Lung (tissue), 12 donors: Measurements from ENCODE around the gene CEMP1. TPM values are rescaled to one million over a fixed set of nuclear protein-coding genes. Genes with fewer than 3 reads are reported as not detected.

Experiments
- ATAC-seq: fragments of 200-7000 bp; cut with Tn5 transposase; one replicate; pipeline ENCODE4 v1.9.1; 2020; ENCODE audit warnings: moderate number of reproducible peaks; ENCODE audit not compliant: insufficient read depth, low FRiP score
- DNase-seq, 3 donors: peaks; one replicate each; pipeline ENCODE4 v3.0.0-alpha.2; 2013 to 2017
- H3K27ac ChIP-seq, 2 donors: one replicate each; pipeline ENCODE4 v1.5.1; 2013; ENCODE audit warnings: mild to moderate bottlenecking in 2 of 2, moderate library complexity in 2 of 2, control low read depth in 1 of 2, inconsistent platforms in 1 of 2, low read depth in 1 of 2, low read length in 1 of 2
- H3K27me3 ChIP-seq, 3 donors: one replicate each; pipeline ENCODE4 v1.5.1; 2013; ENCODE audit warnings: low read length in 2 of 3; ENCODE audit not compliant: control insufficient read depth in 3 of 3, insufficient read depth in 3 of 3
- H3K36me3 ChIP-seq, 4 donors: one replicate each; pipeline ENCODE4 v1.5.1; 2013; ENCODE audit warnings: low read length in 4 of 4, mild to moderate bottlenecking in 1 of 4, moderate library complexity in 1 of 4; ENCODE audit not compliant: control insufficient read depth in 4 of 4, insufficient read depth in 4 of 4
- H3K4me1 ChIP-seq, 5 donors: one replicate each; pipeline ENCODE4 v1.5.1; 2013; ENCODE audit warnings: low read length in 5 of 5, mild to moderate bottlenecking in 2 of 5, moderate library complexity in 1 of 5; ENCODE audit not compliant: control insufficient read depth in 5 of 5, insufficient read depth in 5 of 5
- H3K4me3 ChIP-seq: one replicate; pipeline ENCODE4 v1.5.1; 2013; ENCODE audit warnings: mild to moderate bottlenecking, control low read depth, moderate library complexity
- H3K9ac ChIP-seq, 2 donors: one replicate each; pipeline ENCODE4 v1.5.1; 2013; ENCODE audit warnings: low read length in 2 of 2, control low read depth in 1 of 2; ENCODE audit not compliant: insufficient read depth in 1 of 2
- H3K9me3 ChIP-seq, 4 donors: one replicate each; pipeline ENCODE4 v1.5.1; 2013; ENCODE audit warnings: low read length in 3 of 4, mild to moderate bottlenecking in 1 of 4, moderate library complexity in 1 of 4; ENCODE audit not compliant: control insufficient read depth in 4 of 4, insufficient read depth in 3 of 4
- CTCF ChIP-seq: IDR thresholded peaks from 2 replicates; pipeline ENCODE4 v1.5.1; 2012; ENCODE audit warnings: mild to moderate bottlenecking; ENCODE audit errors: control extremely low read depth, extremely low read depth
- WGBS, 2 donors: extraction: QIAGEN DNeasy Blood & Tissue Kit; methylation state at CpG; one replicate each; pipeline ENCODE4 v1.1.7; 2013; 5-methylcytosine and 5-hydroxymethylcytosine counted together
- polyA plus RNA-seq, 2 donors: library from polyadenylated mRNA; stranded (reverse); fragments of 200-250 nt; gene quantifications; one replicate each; pipeline ENCODE4 v1.2.1, GENCODE V29; 2013
- total RNA-seq, 2 donors: library from RNA; depleted of rRNA in 1 of 2; stranded (reverse); fragments of >200 nt in 1 of 2; gene quantifications; one replicate each; pipeline ENCODE4 v1.2.1, GENCODE V29; 2014 to 2021
- donor health status: control.
- donor health status: control.
- donor health status: Bipolar disorder and iron deficiency.
- donor health status: healthy.
- donor health status: DM: yes; HTN: yes; CAD: no.

The CEMP1 gene
- total and polyA plus RNA-seq, 4 donors, result 0.65 to 2.1 (median 1.4) TPM

GRCh38 chr16:2520097-2520783, 11.0 kb downstream of the CEMP1 start, which contains the start of gene AMDHD2:
Gene AMDHD2 (plus strand): TSS chr16:2520371. CDS start chr16:2520459, 88 bp downstream.
- Histone ChIP-seq H3K9me3 (no peaks in the 10 kb centered on the region), H3K36me3 (peaks cover 3 to 36% (median 11%) of the 10 kb centered on the region in 4 donors), H3K27me3 (no peaks in the 10 kb centered on the region), H3K4me3 (peak within 1 kb of the TSS; percentile 89), H3K27ac (peak within 1 kb of the TSS; percentile 65 to 83), H3K4me1 (peaks cover 16 to 39% (median 24%) of the 10 kb centered on the region in 5 donors), H3K9ac (peak within 1 kb of the TSS in 1 of 2 donors; percentile 58)
- TF ChIP-seq CTCF, result no peak
- ATAC-seq (peak; percentile 69), DNase-seq (peak; percentile 90 to 95 (median 92))
- WGBS, 2 donors, result 0 to 1% methylated on average over 52 to 83 of the region's 83 CpGs

GRCh38 chr16:2519711-2520080, 11.5 kb downstream of the CEMP1 start:
- Histone ChIP-seq H3K36me3 (peaks cover 3 to 32% (median 9%) of the 10 kb centered on the region in 4 donors), H3K9me3 (no peaks in the 10 kb centered on the region), H3K27me3 (no peaks in the 10 kb centered on the region), H3K9ac (no peak overlapping the region), H3K4me3 (no peak overlapping the region), H3K4me1 (peaks cover 18 to 40% (median 25%) of the 10 kb centered on the region in 5 donors), H3K27ac (peak overlapping the region; percentile 55 to 65)
- ATAC-seq (no peak), DNase-seq (no peak)
- WGBS, 2 donors, result 54 to 61% methylated on average over 22 of the region's 22 CpGs
- TF ChIP-seq CTCF, result no peak

- H3K27me3 ChIP-seq, result no peaks in the 10 kb centered on the region
- DNase-seq, result no peak
- TF ChIP-seq CTCF, result no peak
- peaks cover 0 to 25% (median 7%) of the 10 kb centered on the region in 4 donors for H3K36me3 ChIP-seq
- no peak overlapping the region for H3K4me3 ChIP-seq
- 83 to 85% methylated on average over 38 to 39 of the region's 39 CpGs for WGBS, 2 donors
- no peaks in the 10 kb centered on the region for H3K9me3 ChIP-seq
- peaks cover 18 to 40% (median 25%) of the 10 kb centered on the region in 5 donors for H3K4me1 ChIP-seq
- no peak for ATAC-seq
- H3K27ac ChIP-seq, result peak overlapping the region; percentile 55 to 65
- no peak overlapping the region for H3K9ac ChIP-seq
These were observed 12.1 kb downstream of the CEMP1 start for GRCh38 chr16:2518823-2519710.
